GM12892 (cell line): Measurements from ENCODE around the gene HAPLN3.
"Not testable (repeated sequence)": the region's sequence is repeated elsewhere in the genome, so short reads cannot be mapped to it uniquely, and the experiment has no call there.

Experiments used
- POLR2AphosphoS5 ChIP-seq: IDR thresholded peaks from 2 replicates; pipeline ENCODE4 v1.6.1; 2011; ENCODE audit warnings: low read depth, low read length, control low read depth
- TAF1 ChIP-seq: IDR thresholded peaks from 2 replicates; pipeline ENCODE4 v1.6.1; 2011; ENCODE audit warnings: low read depth, mild to moderate bottlenecking, control low read depth, low read length, borderline replicate concordance

- TF ChIP-seq TAF1, POLR2AphosphoS5: not testable (repeated sequence)
These were observed 34.2 kb upstream of the HAPLN3 start for GRCh38 chr15:88929358-88930098.
